Left cardiac atrium (tissue), 4 donors: Measurements from ENCODE around the gene SHBG. TPM values are rescaled to one million over a fixed set of nuclear protein-coding genes. Genes with fewer than 3 reads are reported as not detected.
A peak's percentile ranks its signal among the peaks of the same experiment; 100 is the strongest.
"Not testable (repeated sequence)": the region's sequence is repeated elsewhere in the genome, so short reads cannot be mapped to it uniquely, and the experiment has no call there.

Experiments
- ATAC-seq, 2 donors: fragments of 200-7000 bp; cut with Tn5 transposase; one replicate each; pipeline ENCODE4 v1.9.1; 2020; ENCODE audit warnings: mild to moderate bottlenecking in 2 of 2, moderate library complexity in 2 of 2
- DNase-seq: peaks from one replicate; pipeline ENCODE4 v3.0.0-alpha.2; 2020
- intact Hi-C, 2 donors: fragments of 100-400 bp; cut with DNase I; formaldehyde crosslinking; loops; one replicate each; pipeline versions ENCODE4 v1.14.1 to v1.15.1; 2022 to 2023
- total RNA-seq, 2 donors: library from RNA; stranded (reverse); fragmentation: NEBNext Ultra II Directional; extraction: Animal tissue kit (Norgen Biotek cat#: 25700); gene quantifications; one replicate each; pipeline ENCODE4 v1.2.1, GENCODE V29; 2021
- donor health status: DM: no; HTN: yes; CAD: no.
- donor health status: DM: no; HTN: yes; CAD: no; lungs with severe emphysema.
- donor health status: DM: yes; HTN: yes; CAD: no.
- donor health status: Dilated cardiomyopathy.

The SHBG gene
- total RNA-seq, 2 donors from 2014 or later, result 0.55 to 0.85 TPM

DNA sequence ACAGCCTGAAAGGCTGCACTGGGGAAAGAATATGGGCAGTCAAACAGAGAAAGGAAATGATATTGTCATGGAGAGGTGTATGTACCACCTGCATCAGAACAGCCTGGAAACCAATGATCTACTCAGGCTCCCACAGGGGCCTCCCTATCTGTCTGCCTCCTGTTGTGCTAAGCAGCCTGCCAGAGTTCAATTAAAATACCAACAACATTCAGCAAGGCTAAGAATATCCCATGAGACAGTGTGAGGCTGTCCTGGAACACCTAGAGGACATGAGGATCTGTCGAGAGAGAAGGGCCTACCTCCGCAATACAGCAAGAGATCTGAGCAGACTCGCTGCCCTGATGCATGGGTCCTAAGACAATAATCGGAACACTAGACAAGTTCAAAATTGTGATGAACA lies 23.7 kb upstream of the SHBG start:
- ATAC-seq (peak; percentile 94), DNase-seq (no peak)
- intact Hi-C loops, result no loop called here

DNA sequence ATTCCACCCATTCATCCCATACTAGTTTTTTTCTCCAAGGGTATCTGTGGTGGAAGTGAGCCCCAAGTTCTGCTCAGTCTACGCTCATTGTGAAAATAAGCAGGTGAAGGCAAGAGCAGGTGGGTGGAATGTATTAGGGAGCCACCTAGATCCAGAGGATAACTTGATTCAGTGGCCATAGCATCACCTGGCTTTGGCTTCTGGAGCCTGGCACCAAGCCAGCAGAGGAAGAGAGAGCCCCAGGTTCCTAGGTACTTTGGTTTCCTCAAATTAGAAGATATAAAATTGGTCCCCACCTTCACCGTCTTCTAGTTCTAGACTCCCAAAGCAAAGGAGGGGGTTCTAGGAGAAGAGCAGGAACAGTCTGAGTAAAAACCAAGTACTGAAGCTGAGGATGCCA lies 19.3 kb upstream of the SHBG start:
- ATAC-seq (no peak), DNase-seq (no peak)
- intact Hi-C loops, result no loop called here

DNA sequence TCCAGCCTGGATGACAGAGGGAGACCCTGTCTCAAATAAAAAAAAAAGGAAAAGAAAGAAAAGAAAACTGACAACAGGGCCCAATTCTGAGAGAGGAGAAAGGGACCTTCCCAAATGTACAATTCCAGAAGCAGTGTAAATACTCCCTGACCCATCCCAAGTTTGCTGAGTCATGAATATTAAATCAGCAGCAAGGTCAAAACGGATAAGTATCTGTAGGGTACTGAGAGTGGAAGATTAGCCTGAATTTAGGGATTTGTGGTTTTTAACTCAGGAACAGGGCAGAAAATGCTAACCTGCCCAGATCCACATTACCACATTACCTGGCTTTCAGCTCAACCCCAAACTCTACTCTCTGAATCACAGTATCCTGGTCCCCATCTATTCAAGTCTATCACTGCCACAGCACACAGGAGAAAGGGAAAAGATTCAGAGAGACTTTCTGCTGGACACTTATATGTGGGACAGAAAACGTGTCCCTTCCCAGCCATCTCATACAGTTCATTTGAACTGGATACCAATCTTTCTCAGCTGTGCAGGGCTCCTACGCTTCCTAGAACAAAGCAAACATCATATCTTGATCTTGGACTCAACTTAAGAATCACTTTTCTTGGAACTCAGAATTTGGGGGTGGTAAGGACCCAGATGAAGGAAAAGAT lies 18.2 kb upstream of the SHBG start:
- no peak for DNase-seq
- intact Hi-C loops, result no loop called here
- no peak for ATAC-seq

DNA sequence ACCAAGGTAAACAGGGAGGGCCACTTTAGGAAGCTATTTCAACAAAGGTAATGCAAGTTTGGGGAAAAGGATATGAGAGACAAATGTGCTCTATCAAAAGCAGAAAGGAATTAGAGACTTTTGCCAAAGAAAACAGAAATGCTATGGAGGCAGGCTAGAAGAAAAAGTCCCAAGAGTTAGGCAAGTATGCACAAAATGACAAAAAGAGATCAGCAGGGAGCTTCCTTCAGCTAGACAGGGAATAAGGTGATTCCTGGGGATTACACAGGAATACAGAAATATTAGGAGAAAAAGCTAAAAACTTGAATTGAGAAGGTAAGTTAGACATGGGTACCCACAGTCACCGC lies 17.7 kb upstream of the SHBG start:
- ATAC-seq (no peak), DNase-seq (no peak)
- intact Hi-C loops, result no loop called here

DNA sequence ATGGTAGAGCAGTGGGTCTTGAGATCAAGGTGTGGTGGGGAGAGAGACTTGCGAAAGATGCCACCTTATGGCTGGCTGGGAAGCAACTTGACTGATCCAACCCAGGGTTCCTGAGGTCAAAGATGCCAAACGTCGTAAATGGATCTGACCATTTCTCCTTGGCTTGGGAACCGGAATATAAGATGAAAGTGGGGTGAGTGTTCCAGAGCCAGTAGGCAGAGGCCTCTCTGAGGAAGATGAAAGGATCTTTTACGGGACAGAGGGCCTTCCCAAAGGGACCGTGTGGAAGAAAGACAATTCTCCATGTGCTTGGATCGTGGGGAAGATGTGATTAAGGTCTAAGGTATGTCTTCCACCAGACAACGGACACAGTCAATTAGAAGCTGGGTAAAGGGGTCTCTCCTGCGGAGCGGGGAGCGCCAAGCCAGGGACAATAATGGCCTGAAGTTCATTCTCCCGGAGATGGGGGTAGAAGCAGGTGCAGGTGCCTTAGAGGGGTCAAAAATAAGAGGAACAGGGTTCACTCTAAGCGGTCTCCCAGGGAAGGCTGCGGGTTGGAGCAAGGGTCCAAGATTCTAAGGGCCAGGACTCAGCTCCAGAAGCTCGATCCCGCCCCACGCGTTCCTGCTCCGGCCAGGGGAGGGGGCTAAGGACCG lies 16.0 kb upstream of the SHBG start:
- ATAC-seq (no peak), DNase-seq (no peak)
- intact Hi-C loops, result no loop called here

DNA sequence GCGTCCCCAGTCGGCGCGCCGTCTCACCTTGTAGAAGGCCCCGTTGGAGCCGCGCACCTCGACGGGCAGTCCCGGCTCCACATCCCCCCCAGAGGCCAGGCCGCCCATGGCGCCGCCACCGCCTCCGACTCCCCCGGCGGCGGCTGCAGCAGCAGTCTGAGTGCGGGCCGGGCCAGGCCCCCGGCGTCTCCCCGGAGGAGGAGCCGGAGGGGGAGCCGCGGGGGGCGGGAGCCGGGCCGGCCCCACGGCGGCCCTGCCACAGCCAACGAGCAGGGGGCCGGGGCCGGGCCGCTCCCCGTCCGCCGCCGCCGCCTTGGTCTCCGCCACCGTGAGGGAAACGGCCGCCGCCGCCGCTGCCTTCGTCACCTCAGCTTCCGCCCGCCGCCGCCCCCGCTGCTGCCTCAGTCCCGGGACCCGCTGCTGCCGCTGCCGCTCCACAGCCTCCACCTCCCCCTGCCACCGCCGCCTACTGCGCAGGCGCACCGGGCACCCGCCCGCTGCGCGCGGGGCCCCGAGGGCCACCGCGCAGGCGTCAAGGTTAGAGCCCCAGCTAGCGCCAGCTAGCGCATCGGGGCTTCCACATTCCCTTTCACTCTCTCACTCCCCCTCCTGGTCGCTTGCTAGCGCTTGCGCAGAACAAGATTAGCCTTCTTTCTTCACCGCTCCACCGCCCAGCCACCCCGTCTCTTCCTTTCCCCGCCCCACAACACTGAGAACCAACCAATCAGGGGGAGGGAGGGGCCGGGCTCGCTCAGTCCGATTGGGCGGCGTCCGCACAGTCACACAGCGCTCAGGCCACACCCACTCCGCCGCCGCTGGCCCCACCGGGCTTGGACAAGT lies 15.3 kb upstream of the SHBG start, which contains the start of gene FXR2:
Gene FXR2 (minus strand): TSS at position 473 of the 840 bp plus-strand sequence. CDS start 365 bp downstream, at position 108.
- peak; percentile 98 to 99 for ATAC-seq
- intact Hi-C loops, result no loop called here
- DNase-seq, result peak; percentile 100

DNA sequence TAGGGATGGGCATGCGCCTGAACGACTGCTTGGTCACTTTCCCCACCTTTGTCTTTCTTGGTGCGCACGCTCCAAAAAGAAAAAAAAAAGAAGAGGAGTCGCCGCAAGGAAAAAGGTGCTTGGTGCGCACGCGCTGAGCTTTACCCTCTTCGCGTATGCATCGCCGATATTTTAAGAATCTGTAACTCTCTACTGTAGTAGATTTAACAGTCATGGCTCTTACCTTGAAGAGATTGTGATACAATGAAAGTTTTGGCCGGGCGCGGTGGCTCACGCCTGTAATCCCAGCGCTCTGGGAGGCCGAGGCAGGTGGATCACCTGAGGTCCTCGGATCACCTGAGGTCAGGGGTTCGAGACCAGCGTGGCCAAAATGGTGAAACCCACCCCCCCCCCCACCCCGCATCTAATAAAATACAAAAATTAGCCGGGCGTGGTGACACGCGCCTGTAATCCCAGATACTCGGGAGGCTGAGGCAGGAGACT lies 14.6 kb upstream of the SHBG start:
- DNase-seq, result no peak

DNA sequence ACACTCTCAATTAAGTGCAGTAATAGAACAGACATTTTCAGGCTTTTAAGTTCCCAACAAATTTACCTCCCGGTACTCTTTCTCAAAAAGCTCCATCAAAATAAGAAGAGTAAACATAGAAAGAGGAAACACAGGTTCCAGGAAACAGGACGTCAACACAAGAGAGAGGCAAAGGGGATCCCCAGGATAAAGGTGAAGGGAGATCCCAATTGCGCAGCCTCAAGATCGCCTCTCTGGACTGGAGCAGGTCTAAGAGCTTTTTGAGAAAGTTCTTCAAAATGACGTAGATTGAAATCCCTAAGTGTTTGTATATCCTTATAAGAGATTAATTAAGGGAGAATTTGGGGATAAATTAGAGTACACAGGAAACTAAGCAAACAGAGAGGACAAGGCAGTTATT lies 11.3 kb upstream of the SHBG start:
- no peak for DNase-seq
- ATAC-seq, result no peak
- intact Hi-C loops, result no loop called here

More for the DNA sequence above, 14.6 kb upstream of the SHBG start:
- intact Hi-C loops, result no loop called here
- no peak for ATAC-seq

DNA sequence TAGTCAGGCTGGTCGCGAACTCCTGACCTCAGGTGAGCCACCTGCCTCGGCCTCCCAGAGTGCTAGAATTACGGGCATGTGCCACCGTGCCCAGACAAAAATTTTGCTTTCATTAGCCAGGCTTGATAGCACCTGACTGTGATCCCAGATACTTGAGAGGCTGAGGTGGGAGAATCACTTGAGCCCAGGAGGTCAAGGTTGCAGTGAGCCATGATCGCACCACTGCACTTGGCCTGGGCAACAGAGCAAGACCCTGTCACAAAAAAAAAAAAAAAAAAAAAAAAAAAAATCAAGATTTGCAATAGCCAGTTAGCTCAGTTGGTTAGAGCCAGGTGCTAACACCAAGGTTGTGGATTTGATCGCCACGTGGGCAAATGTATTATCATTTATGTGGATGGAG lies 9.1 kb upstream of the SHBG start:
- intact Hi-C loops, result no loop called here
- ATAC-seq, result no peak
- no peak for DNase-seq

DNA sequence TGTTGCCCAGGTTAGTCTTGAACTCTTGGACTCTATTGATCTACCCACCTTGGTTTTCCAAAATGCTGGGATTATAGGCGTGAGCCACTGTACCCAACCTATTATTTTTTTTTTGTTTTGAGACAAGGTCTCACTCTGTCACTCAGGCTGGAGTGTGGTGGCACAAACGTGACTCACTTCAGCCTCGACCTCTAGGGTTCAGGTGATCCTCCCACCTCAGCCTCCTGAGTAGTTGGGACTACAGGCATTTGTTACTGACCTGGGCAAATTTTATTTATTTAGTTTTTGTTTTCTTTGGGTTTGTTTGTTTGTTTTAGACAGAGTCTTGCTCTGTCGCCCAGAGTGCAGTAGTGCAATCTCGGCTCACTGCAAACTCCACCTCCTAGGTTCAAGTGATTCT lies 6.3 kb upstream of the SHBG start:
- no peak for ATAC-seq
- DNase-seq, result no peak
- intact Hi-C loops, result no loop called here

DNA sequence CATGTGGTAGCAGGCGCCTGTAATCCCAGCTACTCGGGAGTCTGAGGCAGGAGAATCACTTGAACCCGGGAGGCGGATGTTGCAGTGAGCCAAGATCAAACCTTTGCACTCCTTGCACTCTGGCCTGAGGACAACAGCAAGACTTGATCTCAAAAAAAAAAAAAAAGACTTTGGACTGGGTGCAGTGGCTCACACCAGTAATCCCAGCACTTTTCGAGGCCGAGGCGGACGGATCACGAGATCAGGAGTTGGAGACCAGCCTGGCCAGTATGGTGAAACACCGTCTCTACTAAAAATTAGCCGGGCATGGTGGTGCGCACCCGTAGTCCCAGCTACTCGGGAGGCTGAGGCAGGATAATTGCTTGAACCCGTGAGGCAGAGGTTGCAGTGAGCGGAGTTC lies 4.2 kb upstream of the SHBG start:
- intact Hi-C loops, ATAC-seq, DNase-seq: not testable (repeated sequence)

DNA sequence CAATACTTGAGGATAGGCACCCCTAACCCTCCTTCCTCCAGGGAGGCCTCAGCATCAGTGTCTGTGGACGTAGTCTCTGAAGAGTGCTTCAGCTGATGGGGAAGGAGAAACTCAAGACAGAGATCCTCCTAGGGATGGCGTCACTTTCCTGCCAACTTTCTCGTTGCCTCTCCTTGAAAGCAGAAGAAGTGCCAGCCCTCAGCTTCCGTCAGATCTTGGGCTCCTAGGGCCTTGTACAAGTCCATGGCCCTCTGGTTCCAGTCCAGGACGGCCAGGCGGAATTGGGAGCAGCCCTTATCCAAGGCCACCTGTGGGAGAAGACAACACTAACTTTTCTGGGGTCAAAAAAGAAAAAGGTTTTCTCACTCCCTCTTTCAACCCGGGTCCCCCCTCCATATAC lies 3.6 kb upstream of the SHBG start:
- ATAC-seq (no peak), DNase-seq (no peak)
- intact Hi-C loops, result no loop called here

DNA sequence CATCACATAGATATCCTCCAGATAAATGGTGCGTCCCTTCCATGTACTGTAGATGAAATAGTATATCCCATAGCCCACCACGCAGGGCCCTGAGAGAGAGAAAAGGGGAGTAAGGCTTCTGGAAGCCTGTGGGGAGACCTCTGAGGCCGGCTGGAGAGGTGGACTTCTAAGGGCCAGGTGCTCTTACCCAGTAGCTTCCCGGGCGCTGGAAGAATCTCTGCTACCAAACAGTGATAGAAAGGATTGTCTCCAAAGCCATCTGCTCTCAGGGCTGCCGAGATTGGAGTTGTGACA lies 3.0 kb upstream of the SHBG start:
- ATAC-seq, result peak in 1 of 2 donors; percentile 0
- DNase-seq, result no peak
- intact Hi-C loops, result no loop called here

DNA sequence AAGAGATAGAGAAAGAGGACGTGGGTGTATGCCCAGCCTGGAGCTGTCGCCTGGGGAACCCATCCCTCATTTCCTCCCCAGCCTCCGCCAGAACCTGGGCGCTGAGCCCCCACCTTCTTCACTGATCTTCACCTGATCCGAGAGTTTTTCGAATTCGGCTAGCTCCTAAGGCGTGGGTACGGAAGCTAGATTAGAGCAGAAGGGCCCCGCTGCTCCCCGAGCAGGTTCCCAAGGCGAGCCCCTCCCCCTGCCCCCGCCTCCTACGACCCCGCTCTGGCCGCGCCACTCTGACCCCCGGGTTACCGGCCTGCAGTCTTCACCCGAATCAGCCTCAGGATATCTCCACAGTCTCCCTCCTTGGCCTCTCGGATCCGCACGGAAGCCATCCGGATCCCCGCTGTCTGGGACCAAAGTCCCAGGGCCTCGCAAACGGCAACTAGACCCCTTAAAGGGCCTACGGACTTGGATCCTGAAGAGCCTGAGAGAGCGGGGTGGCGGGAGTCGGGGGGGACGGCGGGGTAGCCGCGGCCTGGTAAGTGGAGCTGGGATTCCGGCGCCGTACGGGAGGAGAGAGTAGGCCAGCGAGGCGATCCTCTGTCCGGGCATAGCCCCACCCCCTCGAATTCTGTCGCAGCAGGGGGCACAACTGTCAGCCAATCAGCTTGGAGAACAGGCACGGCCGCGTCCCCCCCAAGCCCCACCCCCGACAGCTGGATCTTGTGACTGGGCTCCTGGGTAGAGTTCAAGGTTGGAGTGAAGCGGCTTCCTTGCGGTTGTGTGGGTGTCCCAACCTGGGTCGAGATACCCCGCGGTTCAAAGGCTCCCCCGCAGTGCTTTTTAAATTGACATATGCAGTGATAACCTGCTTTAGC lies 2.4 kb upstream of the SHBG start, which contains the start of gene SAT2:
Gene SAT2 (minus strand): TSS at position 572 of the 872 bp plus-strand sequence. CDS start 186 bp downstream, at position 386.
- intact Hi-C loops, result loop anchor here in 1 of 2 donors (2.0 kb wide), 1 partner anchor 59 kb away; the partner anchor contains the start of gene TP53
- ATAC-seq (peak; percentile 99), DNase-seq (peak; percentile 96)

DNA sequence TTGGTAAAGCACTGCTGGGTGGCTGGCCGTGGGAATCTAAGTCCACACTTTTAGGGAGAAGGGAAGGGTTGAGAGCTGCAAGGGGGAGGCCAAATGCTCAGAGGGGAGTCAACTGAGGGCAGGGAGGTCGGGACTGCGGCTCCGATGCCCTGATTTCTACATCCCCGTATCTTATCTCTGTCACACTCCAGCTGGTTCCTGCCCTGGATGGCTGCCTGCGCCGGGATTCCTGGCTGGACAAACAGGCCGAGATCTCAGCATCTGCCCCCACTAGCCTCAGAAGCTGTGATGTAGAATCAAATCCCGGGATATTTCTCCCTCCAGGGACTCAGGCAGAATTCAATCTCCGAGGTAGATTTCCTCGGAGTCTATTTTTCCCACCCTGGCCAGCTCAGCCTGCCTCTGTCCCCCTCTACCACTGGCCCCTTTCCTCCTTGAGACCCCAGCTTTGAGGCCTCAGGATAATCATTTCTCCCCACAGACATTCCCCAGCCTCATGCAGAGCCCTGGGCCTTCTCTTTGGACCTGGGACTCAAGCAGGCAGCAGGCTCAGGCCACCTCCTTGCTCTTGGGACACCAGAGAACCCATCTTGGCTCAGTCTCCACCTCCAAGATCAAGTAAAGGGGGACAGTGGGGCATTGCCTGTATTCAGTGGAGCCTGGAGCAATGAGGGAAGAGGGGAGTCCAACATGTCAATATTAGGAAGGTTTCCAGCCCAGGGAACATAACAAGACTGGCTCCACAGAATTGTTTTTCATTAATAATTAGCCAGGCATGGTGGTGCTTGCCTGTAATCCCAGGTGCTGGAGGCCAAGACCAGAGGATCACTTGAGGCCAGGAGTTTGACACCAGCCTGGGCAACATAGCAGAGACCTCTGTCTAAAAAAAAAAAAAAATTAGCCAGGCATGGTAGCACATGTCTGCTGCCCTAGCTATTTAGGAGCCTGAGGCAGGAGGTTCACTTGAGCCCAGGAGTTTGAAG lies 1.8 kb downstream of the SHBG start:
- ATAC-seq, result no peak
- DNase-seq, result peak; percentile 50
- intact Hi-C loops, result loop anchor here in 1 of 2 donors (10.0 kb wide), 1 partner anchor 53 kb away; the partner anchor contains the start of genes TP53 and WRAP53

DNA sequence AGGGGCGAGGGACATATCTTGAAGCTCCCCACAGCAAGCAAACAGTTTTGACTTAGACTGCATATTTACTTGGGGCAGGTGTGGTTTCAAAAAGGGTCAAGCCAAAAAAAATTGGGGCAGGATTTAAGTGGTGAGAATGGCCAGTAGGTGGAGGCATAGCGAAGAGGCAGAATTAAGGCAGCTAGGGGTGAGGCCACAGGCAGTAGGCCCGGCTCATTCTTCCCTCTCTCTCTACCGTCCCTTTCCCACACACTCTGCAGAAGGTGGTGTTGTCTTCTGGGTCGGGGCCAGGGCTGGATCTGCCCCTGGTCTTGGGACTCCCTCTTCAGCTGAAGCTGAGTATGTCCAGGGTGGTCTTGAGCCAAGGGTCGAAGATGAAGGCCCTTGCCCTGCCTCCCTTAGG lies 2.6 kb downstream of the SHBG start:
- intact Hi-C loops, result loop anchor here in 1 of 2 donors (10.0 kb wide), 1 partner anchor 52 kb away; the partner anchor contains the start of genes TP53 and WRAP53
- DNase-seq, result no peak
- ATAC-seq, result peak; percentile 21 to 32

DNA sequence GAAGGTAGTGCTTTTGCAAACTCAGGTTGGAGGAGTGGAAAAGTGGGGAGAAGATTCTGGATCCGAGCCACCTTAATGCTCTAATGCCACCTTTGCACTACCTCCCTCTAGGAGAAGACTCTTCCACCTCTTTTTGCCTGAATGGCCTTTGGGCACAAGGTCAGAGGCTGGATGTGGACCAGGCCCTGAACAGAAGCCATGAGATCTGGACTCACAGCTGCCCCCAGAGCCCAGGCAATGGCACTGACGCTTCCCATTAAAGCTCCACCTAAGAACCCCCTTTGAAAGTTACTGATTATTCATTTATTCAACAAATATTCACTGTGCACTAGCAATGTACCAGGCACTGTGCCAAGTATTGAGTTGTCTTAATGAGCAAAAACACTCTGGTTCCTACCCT lies 3.2 kb downstream of the SHBG start:
- ATAC-seq (no peak), DNase-seq (no peak)
- intact Hi-C loops, result loop anchor here in 1 of 2 donors (10.0 kb wide), 1 partner anchor 52 kb away; the partner anchor contains the start of genes TP53 and WRAP53
